Measurements from ENCODE around the gene KIAA1671. TPM values are rescaled to one million over a fixed set of nuclear protein-coding genes. Genes with fewer than 3 reads are reported as not detected.

Gene KIAA1671
- total RNA-seq, 1 donor from 2014 or later, result 46.7 TPM

GRCh38 chr22:25086902-25087282, 134.4 kb downstream of the KIAA1671 start:
- Histone ChIP-seq H3K9me3 (no peaks in the 10 kb centered on the region), H3K4me3 (no peak overlapping the region), H3K36me3 (no peaks in the 10 kb centered on the region), H3K27ac (no peak overlapping the region), H3K4me1 (peaks cover 12% of the 10 kb centered on the region), H3K27me3 (no peaks in the 10 kb centered on the region)
- intact Hi-C loops (cut with DNase I), result no loop called here
- ATAC-seq (no peak), DNase-seq (no peak)
- no peak for TF ChIP-seq CTCF (IDR thresholded peaks at IDR 0.05)

GRCh38 chr22:25090225-25090890, 137.8 kb downstream of the KIAA1671 start:
- ATAC-seq, result no peak
- Histone ChIP-seq H3K27me3 (no peaks in the 10 kb centered on the region), H3K4me1 (peaks cover 12% of the 10 kb centered on the region), H3K9me3 (no peaks in the 10 kb centered on the region), H3K4me3 (no peak overlapping the region), H3K27ac (no peak overlapping the region), H3K36me3 (no peaks in the 10 kb centered on the region)
- intact Hi-C loops (cut with DNase I), result no loop called here
- TF ChIP-seq CTCF (IDR thresholded peaks at IDR 0.05), result no peak
- DNase-seq, result no peak

GRCh38 chr22:25091458-25091857, 138.9 kb downstream of the KIAA1671 start:
- intact Hi-C loops (cut with DNase I), result no loop called here
- H3K9me3 ChIP-seq, result no peaks in the 10 kb centered on the region
- no peak for TF ChIP-seq CTCF (IDR thresholded peaks at IDR 0.05)
- ATAC-seq (no peak), DNase-seq (no peak)
- H3K27me3 ChIP-seq, result no peaks in the 10 kb centered on the region
- no peak overlapping the region for H3K27ac ChIP-seq
- no peaks in the 10 kb centered on the region for H3K36me3 ChIP-seq
- H3K4me1 ChIP-seq, result peaks cover 4% of the 10 kb centered on the region
- no peak overlapping the region for H3K4me3 ChIP-seq

- no peak overlapping the region for H3K4me3 ChIP-seq
- ATAC-seq (no peak), DNase-seq (no peak)
- no peak for TF ChIP-seq CTCF (IDR thresholded peaks at IDR 0.05)
- no peak overlapping the region for H3K27ac ChIP-seq
- no peaks in the 10 kb centered on the region for H3K4me1 ChIP-seq
- no peaks in the 10 kb centered on the region for H3K27me3 ChIP-seq
- intact Hi-C loops (cut with DNase I), result no loop called here
- H3K9me3 ChIP-seq, result no peaks in the 10 kb centered on the region
- H3K36me3 ChIP-seq, result no peaks in the 10 kb centered on the region
Observed at GRCh38 chr22:25092119-25092518, 139.6 kb downstream of the KIAA1671 start.

- Histone ChIP-seq H3K4me1 (no peaks in the 10 kb centered on the region), H3K9me3 (no peaks in the 10 kb centered on the region), H3K27me3 (no peaks in the 10 kb centered on the region), H3K27ac (no peak overlapping the region), H3K36me3 (no peaks in the 10 kb centered on the region), H3K4me3 (no peak overlapping the region)
- ATAC-seq (no peak), DNase-seq (no peak)
- intact Hi-C loops (cut with DNase I), result no loop called here
- no peak for TF ChIP-seq CTCF (IDR thresholded peaks at IDR 0.05)
Observed at GRCh38 chr22:25094579-25094978, 142.1 kb downstream of the KIAA1671 start.

GRCh38 chr22:25095869-25096268, 143.4 kb downstream of the KIAA1671 start:
- intact Hi-C loops (cut with DNase I), result no loop called here
- H3K9me3 ChIP-seq, result no peaks in the 10 kb centered on the region
- no peak overlapping the region for H3K27ac ChIP-seq
- DNase-seq (no peak), ATAC-seq (no peak)
- no peak overlapping the region for H3K4me3 ChIP-seq
- no peak for TF ChIP-seq CTCF (IDR thresholded peaks at IDR 0.05)
- no peaks in the 10 kb centered on the region for H3K36me3 ChIP-seq
- no peaks in the 10 kb centered on the region for H3K4me1 ChIP-seq
- no peaks in the 10 kb centered on the region for H3K27me3 ChIP-seq
